Esophagus (tissue), 2 donors: ENCODE data around the gene PEX6. TPM values are rescaled to one million over a fixed set of nuclear protein-coding genes. Genes with fewer than 3 reads are reported as not detected.

Experiments
- H3K27ac ChIP-seq, 2 donors: one replicate each; pipeline ENCODE4 v1.5.1; 2013; ENCODE audit warnings: low read depth in 2 of 2, mild to moderate bottlenecking in 2 of 2, inconsistent platforms in 1 of 2, low read length in 1 of 2, moderate library complexity in 1 of 2
- H3K27me3 ChIP-seq, 2 donors: one replicate each; pipeline ENCODE4 v1.6.1; 2013; ENCODE audit warnings: low read length in 2 of 2, control low read depth in 1 of 2, mild to moderate bottlenecking in 1 of 2; ENCODE audit not compliant: insufficient read depth in 2 of 2, control insufficient read depth in 1 of 2
- H3K36me3 ChIP-seq, 2 donors: one replicate each; pipeline ENCODE4 v1.6.1; 2013; ENCODE audit warnings: low read length in 1 of 2; ENCODE audit not compliant: control insufficient read depth in 2 of 2, insufficient read depth in 2 of 2
- H3K4me1 ChIP-seq, 2 donors: one replicate each; pipeline ENCODE4 v1.6.1; 2013; ENCODE audit warnings: low read length in 1 of 2; ENCODE audit not compliant: control insufficient read depth in 2 of 2, insufficient read depth in 2 of 2
- H3K4me3 ChIP-seq, 2 donors: one replicate each; pipeline ENCODE4 v1.5.1; 2013; ENCODE audit warnings: low read length in 2 of 2, mild to moderate bottlenecking in 2 of 2, low read depth in 1 of 2, moderate library complexity in 1 of 2
- H3K9me3 ChIP-seq, 2 donors: one replicate each; pipeline ENCODE4 v1.6.1; 2013; ENCODE audit warnings: mild to moderate bottlenecking in 2 of 2, low read depth in 1 of 2, low read length in 1 of 2, moderate library complexity in 1 of 2; ENCODE audit not compliant: control insufficient read depth in 2 of 2, insufficient read depth in 1 of 2
- WGBS, 2 donors: extraction: QIAGEN DNeasy Blood & Tissue Kit; methylation state at CpG; one replicate each; pipeline ENCODE4 v1.1.7; 2013; 5-methylcytosine and 5-hydroxymethylcytosine counted together
- polyA plus RNA-seq, 2 donors: library from polyadenylated mRNA; stranded (reverse); fragments of 200-250 nt; gene quantifications; one replicate each; pipeline ENCODE4 v1.2.3, GENCODE V29; 2013
- donor health status: healthy with polysubstance abuse.
- donor health status: Bipolar disorder and iron deficiency.

Gene PEX6
- polyA plus RNA-seq, 2 donors = 13.1 to 13.7 TPM

DNA sequence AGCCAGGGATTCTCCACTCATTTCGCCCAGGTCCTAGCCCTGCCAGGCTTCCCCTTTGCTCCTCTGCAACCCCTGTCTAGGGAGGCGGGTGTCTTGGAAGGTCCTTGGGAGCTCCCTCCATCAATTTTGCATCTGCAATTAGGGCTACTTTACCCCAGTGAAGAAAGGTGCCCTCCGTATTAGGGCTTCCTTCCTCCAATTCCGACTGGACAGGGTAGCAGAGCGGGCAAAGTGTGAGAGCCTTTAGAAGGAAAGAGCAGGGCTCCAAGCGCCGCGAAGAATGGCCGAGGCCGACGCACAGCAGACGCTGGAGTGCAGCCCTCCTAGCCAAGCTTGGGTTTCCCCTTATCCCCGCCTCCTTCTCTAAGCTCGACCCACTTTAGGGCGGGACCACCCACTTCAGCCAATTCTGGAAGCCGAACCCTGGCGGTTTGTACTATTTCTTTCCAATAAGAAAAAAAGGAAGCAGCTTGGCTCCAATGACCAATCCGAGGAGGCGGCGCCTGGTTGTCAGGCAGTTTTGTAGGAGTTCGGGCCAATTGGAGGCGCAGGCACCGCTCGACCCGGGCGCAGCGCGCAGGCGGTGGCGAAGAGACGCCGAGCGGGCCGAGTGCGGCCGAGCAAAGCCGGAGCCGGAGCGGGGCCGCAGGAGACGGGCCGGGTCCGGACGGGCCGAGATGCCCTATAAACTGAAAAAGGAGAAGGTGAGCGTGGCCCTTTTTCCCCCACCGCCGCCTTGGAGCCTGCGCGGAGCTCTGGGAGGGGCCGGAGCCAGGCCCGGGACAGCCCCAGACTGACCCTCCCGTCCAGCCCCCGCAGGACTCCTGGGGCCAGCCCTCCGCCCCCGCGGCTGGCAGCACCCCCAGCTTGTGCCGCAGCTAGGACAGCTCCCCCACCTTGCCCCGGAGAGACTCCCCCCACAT, 5.3 kb upstream of the PEX6 start, which contains the start of gene PPP2R5D:
Gene PPP2R5D, plus strand, starts transcription at position 570 of the 923 bp plus-strand sequence. Its CDS starts 108 bp downstream, at position 678.
- Histone ChIP-seq H3K9me3 (no peaks in the 10 kb centered on the region), H3K36me3 (peaks cover 0 to 3% of the 10 kb centered on the region in 2 donors), H3K4me3 (peak within 1 kb of the TSS; percentile 72 to 84), H3K4me1 (peaks cover 5 to 24% of the 10 kb centered on the region in 2 donors), H3K27me3 (no peaks in the 10 kb centered on the region), H3K27ac (peak within 1 kb of the TSS; percentile 83 to 93)
- WGBS, 2 donors = 1% methylated on average over 49 to 59 of the region's 59 CpGs

DNA sequence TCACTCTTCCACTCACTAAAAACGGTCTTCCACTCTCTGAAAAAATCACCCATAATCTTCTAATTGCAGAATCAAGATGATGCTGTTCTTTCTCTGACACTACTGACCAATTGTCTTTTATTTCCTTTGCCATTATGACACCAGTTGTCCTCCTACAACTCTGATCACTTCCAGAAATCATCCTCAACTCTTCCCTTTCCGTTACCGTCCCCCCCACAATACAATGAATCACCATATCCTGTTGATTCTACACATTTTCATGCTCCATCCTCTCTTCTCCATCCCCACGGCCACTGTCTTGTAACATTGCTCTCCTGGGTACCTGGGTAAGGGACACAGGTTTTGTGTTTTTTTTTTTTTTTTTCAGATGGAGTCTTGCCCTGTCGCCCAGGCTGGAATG, 2.9 kb upstream of the PEX6 start:
- H3K4me1 ChIP-seq = peaks cover 3 to 21% of the 10 kb centered on the region in 2 donors
- no peaks in the 10 kb centered on the region for H3K27me3 ChIP-seq
- no peak overlapping the region for H3K27ac ChIP-seq
- no peaks in the 10 kb centered on the region for H3K36me3 ChIP-seq
- no peak overlapping the region for H3K4me3 ChIP-seq
- WGBS, 2 donors = 87 to 89% methylated on average over 5 of the region's 5 CpGs
- no peaks in the 10 kb centered on the region for H3K9me3 ChIP-seq

DNA sequence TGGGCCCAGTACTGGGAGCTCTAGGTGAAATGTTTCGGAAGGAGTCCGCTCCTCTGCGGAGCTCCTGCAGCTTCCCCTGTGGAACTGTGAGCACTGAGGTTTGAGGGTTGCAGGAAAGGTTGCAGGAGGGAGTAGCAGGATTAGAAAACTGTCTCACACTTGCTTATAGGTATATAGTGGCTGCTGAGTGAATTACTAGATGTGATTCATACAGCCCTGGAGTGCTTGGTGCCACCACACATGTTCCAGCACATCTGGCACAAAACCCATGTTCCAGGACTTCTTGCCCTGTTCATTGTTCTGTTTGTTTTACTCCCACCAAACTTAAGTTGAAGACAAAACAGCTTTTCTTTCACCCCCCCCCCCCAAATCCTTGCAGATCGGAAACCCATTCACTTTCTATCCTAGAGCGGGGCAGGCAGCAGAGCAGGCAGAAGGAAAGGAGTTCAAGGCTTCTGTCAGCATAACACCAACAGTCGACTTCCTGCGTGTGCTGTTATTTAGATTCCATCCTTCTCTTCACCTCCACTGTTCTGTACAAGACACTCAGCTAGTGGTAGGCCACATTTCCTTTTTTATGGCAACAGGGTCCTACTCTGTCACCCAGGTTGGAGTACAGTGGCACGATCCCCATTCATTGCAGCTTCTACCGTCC, 669 bp upstream of the PEX6 start:
- no peaks in the 10 kb centered on the region for H3K27me3 ChIP-seq
- peak overlapping the region; percentile 71 to 97 for H3K4me3 ChIP-seq
- 37 to 43% methylated on average over 9 of the region's 9 CpGs for WGBS, 2 donors
- H3K27ac ChIP-seq = peak overlapping the region; percentile 87 to 90
- H3K4me1 ChIP-seq = peaks cover 3 to 11% of the 10 kb centered on the region in 2 donors
- no peaks in the 10 kb centered on the region for H3K36me3 ChIP-seq
- H3K9me3 ChIP-seq = no peaks in the 10 kb centered on the region

DNA sequence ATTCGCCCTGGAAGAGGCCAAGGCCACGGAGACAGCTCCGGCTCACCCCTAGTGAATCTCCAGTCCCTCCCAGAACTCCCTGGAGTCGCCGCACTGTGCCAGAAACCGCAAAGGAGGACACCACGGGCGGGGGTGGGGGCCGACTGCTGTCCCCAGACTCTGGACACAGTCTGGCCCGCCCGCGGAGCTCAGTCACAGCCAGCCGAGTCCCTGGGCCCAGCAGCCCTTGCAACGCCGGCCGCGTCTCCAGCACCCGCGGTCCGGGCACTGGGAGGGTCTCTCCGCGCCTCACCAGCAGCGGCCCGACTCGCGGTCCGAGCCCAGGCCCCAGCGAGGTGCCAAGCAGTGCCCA, 518 bp downstream of the PEX6 start:
- WGBS, 2 donors = 0% methylated on average over 28 of the region's 28 CpGs
- Histone ChIP-seq H3K4me3 (peak overlapping the region; percentile 71 to 97), H3K9me3 (no peaks in the 10 kb centered on the region), H3K4me1 (peaks cover 0 to 10% of the 10 kb centered on the region in 2 donors), H3K36me3 (no peaks in the 10 kb centered on the region), H3K27me3 (no peaks in the 10 kb centered on the region), H3K27ac (peak overlapping the region; percentile 87 to 90)

DNA sequence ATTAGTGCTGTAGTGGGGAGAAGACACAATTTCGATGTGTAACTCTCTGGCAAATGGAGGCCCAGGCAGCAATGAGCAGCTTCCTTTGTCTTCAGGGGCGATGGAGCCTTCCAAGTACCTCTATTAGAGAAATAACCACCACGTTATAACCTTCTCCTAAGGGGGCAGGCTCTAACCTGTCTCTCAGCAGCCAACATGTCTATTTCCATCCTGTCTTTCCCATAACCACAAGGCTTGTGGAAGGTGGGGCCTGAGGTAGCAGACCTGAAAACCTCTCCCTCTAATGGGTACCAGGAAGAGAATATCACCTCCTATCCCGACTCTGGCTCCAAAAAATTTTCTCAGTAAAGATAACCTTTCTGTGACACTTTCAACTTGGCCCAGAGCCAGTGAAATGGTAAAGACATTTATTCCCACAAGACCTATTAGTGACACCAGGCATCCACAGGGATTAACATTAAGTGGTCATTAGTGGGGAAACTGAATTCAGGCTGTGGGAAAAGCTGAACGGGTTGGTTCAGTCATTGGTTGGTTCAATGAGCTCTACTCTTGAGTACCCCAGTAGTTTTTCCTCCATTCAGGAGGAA, 4.0 kb downstream of the PEX6 start:
- Histone ChIP-seq H3K4me1 (peaks cover 0 to 11% of the 10 kb centered on the region in 2 donors), H3K4me3 (no peak overlapping the region)
- 62 to 63% methylated on average over 5 of the region's 5 CpGs for WGBS, 2 donors

DNA sequence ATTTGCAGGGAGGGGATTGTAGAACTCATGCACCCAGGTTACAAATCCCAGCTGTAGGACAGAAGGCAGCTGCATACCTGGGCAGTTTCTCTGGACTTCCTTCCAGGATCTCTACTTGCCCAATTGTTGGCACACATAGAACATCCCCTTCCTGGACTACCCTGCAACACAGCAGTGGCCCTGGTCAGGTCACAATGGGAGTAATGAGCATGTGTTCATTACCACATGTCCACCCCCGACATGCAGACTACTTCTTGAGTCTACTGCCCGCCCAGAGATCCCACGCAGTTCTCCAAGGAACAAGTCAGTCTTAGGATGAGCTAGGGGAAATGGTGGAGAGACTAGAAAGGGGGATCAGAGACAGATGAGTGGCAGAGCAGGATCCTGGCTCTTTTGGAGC, 5.1 kb downstream of the PEX6 start:
- Histone ChIP-seq H3K4me1 (peaks cover 0 to 7% of the 10 kb centered on the region in 2 donors), H3K4me3 (no peak overlapping the region), H3K9me3 (no peaks in the 10 kb centered on the region), H3K27me3 (no peaks in the 10 kb centered on the region), H3K27ac (no peak overlapping the region), H3K36me3 (peaks cover 4 to 6% of the 10 kb centered on the region in 2 donors)
- 86 to 92% methylated on average over 3 of the region's 3 CpGs for WGBS, 2 donors

More for the DNA sequence above, 4.0 kb downstream of the PEX6 start:
- no peaks in the 10 kb centered on the region for H3K27me3 ChIP-seq
- no peak overlapping the region for H3K27ac ChIP-seq
- no peaks in the 10 kb centered on the region for H3K9me3 ChIP-seq
- no peaks in the 10 kb centered on the region for H3K36me3 ChIP-seq

DNA sequence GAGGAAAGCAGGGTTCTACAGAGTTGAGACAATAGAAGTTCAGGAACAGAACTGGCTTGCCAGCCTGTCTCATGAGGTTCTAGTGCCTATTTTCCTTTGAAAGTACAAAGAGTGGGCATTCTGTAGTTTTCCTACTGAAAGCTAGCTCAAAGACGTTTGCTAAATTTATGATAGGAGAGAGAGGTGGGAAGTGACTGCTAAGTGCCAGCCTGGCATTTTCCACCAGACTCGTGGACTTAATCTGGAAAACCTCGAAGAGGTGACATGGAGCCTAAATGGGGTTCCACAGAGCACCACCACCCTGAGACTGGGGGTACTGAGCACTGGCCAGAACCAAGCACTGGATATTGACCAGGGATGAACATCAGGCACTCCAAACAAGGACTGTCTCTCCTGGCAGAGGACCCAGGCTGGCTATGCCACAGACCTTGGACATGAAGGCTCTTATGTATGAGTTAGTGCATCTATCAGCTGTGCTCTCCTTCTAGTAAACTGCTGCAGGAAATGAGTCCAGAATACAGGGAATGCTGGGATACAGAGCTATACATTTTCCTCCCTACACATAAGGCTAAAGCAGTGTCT, 7.1 kb downstream of the PEX6 start:
- peaks cover 0 to 7% of the 10 kb centered on the region in 2 donors for H3K4me1 ChIP-seq
- H3K9me3 ChIP-seq = no peaks in the 10 kb centered on the region
- no peak overlapping the region for H3K27ac ChIP-seq
- H3K27me3 ChIP-seq = no peaks in the 10 kb centered on the region
- WGBS, 2 donors = 85 to 91% methylated on average over 3 of the region's 3 CpGs
- H3K4me3 ChIP-seq = no peak overlapping the region
- H3K36me3 ChIP-seq = peaks cover 12 to 20% of the 10 kb centered on the region in 2 donors

DNA sequence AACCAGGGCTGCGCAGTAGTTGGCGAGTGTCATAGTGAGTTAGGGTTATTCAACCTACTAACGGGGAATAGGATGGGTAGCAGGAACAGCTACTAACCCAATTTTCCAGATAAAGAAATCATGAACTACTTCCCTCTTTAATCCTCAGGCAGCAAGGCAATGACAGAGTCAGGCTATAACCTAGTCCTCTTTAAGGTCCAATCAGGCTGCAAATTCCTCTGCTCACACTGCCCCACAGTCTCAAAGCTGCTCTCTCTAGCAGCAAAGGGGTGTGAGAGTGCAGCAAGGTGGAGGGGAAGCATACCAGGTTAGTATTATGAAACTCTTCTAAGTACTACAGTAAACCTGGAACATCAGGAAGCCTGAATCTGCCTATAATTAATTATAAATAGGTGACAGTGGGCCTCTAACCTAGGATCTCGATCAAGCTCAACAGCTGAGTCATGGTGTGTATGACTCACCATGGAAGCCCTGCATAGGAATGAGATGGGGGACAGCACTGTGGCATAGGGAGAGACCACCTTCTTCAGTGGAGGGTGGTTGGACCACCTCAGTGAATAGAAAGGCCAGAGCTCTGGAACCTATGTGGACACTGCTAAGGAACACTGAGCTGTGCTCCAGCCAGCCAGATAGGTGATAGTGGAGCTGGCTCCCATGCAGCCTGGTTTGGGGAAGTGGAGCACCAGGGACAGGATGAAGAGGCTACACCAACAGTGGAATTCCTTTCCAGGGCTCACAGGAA, 7.9 kb downstream of the PEX6 start:
- Histone ChIP-seq H3K9me3 (no peaks in the 10 kb centered on the region), H3K27me3 (no peaks in the 10 kb centered on the region), H3K4me1 (peaks cover 0 to 7% of the 10 kb centered on the region in 2 donors), H3K4me3 (no peak overlapping the region), H3K27ac (peak overlapping the region in 1 of 2 donors; percentile 34), H3K36me3 (peaks cover 12 to 26% of the 10 kb centered on the region in 2 donors)
- 63 to 77% methylated on average over 4 of the region's 4 CpGs for WGBS, 2 donors

DNA sequence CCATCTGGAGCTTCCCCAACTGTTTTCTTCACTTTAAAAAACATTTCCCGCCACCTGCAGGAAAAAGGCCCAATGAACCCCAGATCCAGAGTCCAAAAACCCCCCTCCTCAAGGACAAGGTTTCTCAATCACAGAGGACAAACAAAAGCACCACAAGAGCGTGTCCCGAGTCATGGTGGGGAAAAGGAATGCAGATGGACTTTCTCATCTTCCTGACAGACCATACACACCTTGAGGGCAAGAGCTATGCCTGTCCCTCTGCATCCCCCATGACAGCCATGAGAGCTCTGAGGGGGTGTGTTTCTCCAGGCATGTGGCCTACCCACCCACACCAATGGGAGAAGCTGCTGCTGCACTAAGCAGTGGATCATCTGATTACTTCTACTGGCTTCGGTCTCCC, 9.0 kb downstream of the PEX6 start:
- H3K36me3 ChIP-seq = peaks cover 12 to 34% of the 10 kb centered on the region in 2 donors
- WGBS, 2 donors = 86 to 95% methylated on average over 4 of the region's 4 CpGs
- no peak overlapping the region for H3K4me3 ChIP-seq
- H3K27ac ChIP-seq = no peak overlapping the region
- no peaks in the 10 kb centered on the region for H3K27me3 ChIP-seq
- no peaks in the 10 kb centered on the region for H3K9me3 ChIP-seq
- peaks cover 0 to 7% of the 10 kb centered on the region in 2 donors for H3K4me1 ChIP-seq
